Endothelial cell of umbilical vein (primary cell): ENCODE data around the gene GALT. TPM values are rescaled to one million over a fixed set of nuclear protein-coding genes. Genes with fewer than 3 reads are reported as not detected.

Source experiments
- Bru-seq: library from RNA; stranded (reverse); fragments of 400-500 nt; gene quantifications from one replicate; lab custom pipeline; 2021; lab: Mats Ljungman, UMichigan
- BruChase-seq, 2 experiments: library from RNA; stranded (reverse); fragments of 400-500 nt; gene quantifications; one replicate each; lab custom pipeline; 2021; lab: Mats Ljungman, UMichigan
- BruUV-seq: library from RNA; stranded (reverse); fragments of 400-500 nt; replicated peaks from 2 replicates; lab custom pipeline; 2021; lab: Mats Ljungman, UMichigan
- CTCF ChIA-PET: fragments of 300-600, 350-600 bp; sonication (Branson Sonifier 250); formaldehyde crosslinking; loops from one replicate; lab custom pipeline; 2021; ENCODE audit warnings: antibody characterized with exemption, inconsistent platforms; lab: Charles Lee
- POLR2A ChIA-PET: fragments of 300-600, 350-600 bp; sonication (Branson Sonifier 250); formaldehyde crosslinking; loops from one replicate; lab custom pipeline; 2021; ENCODE audit warnings: antibody characterized with exemption, inconsistent platforms; lab: Charles Lee
- DNase-seq: peaks from one replicate; pipeline ENCODE4 v3.0.0-alpha.2; 2011; ENCODE audit warnings: low read depth, low spot score
- FAIRE-seq: peaks from 2 replicates; lab custom pipeline; 2011; peaks lifted over from hg19 to GRCh38; lab: Jason Lieb, UNC
- H2AFZ ChIP-seq: 2 replicates; pipeline ENCODE4 v1.6.0; 2012; ENCODE audit warnings: low read depth, low read length, control low read depth, inconsistent platforms
- H3K27ac ChIP-seq: 2 replicates; pipeline ENCODE4 v1.5.1; 2011; ENCODE audit warnings: low read depth, mild to moderate bottlenecking, control low read depth, low read length, moderate library complexity; ENCODE audit not compliant: insufficient read depth
- H3K27me3 ChIP-seq, 2 experiments: 2 replicates each; pipeline versions ENCODE4 v1.6.0 to v1.6.1; 2011; ENCODE audit warnings: low read length in 2 of 2, mixed read lengths in 1 of 2; ENCODE audit not compliant: control insufficient read depth in 2 of 2, insufficient read depth in 2 of 2
- H3K36me3 ChIP-seq, 2 experiments: 2 replicates in 1 of 2; 3 replicates in 1 of 2; pipeline ENCODE4 v1.5.1; 2011; ENCODE audit warnings: low read length in 2 of 2, mild to moderate bottlenecking in 1 of 2, moderate library complexity in 1 of 2; ENCODE audit not compliant: control insufficient read depth in 2 of 2, insufficient read depth in 2 of 2; ENCODE audit errors: extremely low read depth in 1 of 2
- H3K4me1 ChIP-seq: 3 replicates; pipeline ENCODE4 v1.5.1; 2011; ENCODE audit warnings: mild to moderate bottlenecking, low read length; ENCODE audit not compliant: control insufficient read depth, insufficient read depth; ENCODE audit errors: extremely low read depth
- H3K4me2 ChIP-seq: 2 replicates; pipeline ENCODE4 v1.6.1; 2011; ENCODE audit warnings: low read length, control low read depth, mixed read lengths; ENCODE audit not compliant: insufficient read depth
- H3K4me3 ChIP-seq, 3 experiments: fragments of 200-600 bp in 1 of 3; sonication (generic), shearing (Covaris generic) in 1 of 3; replicated peaks in 1 of 3; 2 replicates each; pipeline ENCODE4 v1.5.1; 2011 to 2016; ENCODE audit warnings: control low read depth in 3 of 3, low read length in 3 of 3, mild to moderate bottlenecking in 2 of 3, inconsistent platforms in 1 of 3, low read depth in 1 of 3, moderate library complexity in 1 of 3; ENCODE audit not compliant: insufficient read depth in 1 of 3
- H3K79me2 ChIP-seq: 2 replicates; pipeline ENCODE4 v1.6.0; 2012; ENCODE audit warnings: low read length, inconsistent platforms; ENCODE audit not compliant: control insufficient read depth, insufficient read depth
- H3K9ac ChIP-seq: replicated peaks from 2 replicates; pipeline ENCODE3; 2011; ENCODE audit warnings: low read length, control low read depth; ENCODE audit not compliant: insufficient read depth; ENCODE audit errors: extremely low read depth
- H3K9me1 ChIP-seq: replicated peaks from 3 replicates; pipeline ENCODE4 v1.6.0; 2011; ENCODE audit warnings: mild to moderate bottlenecking, low read length; ENCODE audit not compliant: control insufficient read depth, insufficient read depth; ENCODE audit errors: extremely low read depth
- H3K9me3 ChIP-seq: replicated peaks from 2 replicates; pipeline ENCODE4 v1.5.1; 2012; ENCODE audit warnings: low read length, inconsistent platforms; ENCODE audit not compliant: control insufficient read depth, insufficient read depth
- H4K20me1 ChIP-seq: replicated peaks from 2 replicates; pipeline ENCODE3; 2011; ENCODE audit warnings: mild to moderate bottlenecking, low read length; ENCODE audit not compliant: control insufficient read depth, insufficient read depth; ENCODE audit errors: extremely low read depth
- CTCF ChIP-seq, 2 donors: IDR thresholded peaks; 1 replicate in 1 of 2; 2 replicates in 1 of 2; pipeline ENCODE4 v1.5.1; 2011; ENCODE audit warnings: low read length in 2 of 2, mild to moderate bottlenecking in 2 of 2, moderate library complexity in 2 of 2, control low read depth in 1 of 2, inconsistent platforms in 1 of 2, low read depth in 1 of 2; ENCODE audit not compliant: insufficient read depth in 1 of 2; ENCODE audit errors: extremely low read depth in 1 of 2
- EZH2 ChIP-seq: IDR thresholded peaks from 2 replicates; pipeline ENCODE4 v1.6.1; 2012; ENCODE audit warnings: borderline replicate concordance, low read depth, mild to moderate bottlenecking, moderate library complexity, low read length, inconsistent platforms; ENCODE audit not compliant: severe bottlenecking
- MAX ChIP-seq: IDR thresholded peaks from 2 replicates; pipeline ENCODE4 v1.6.1; 2011; ENCODE audit not compliant: insufficient read depth, insufficient read length
- MYC ChIP-seq: IDR thresholded peaks from one replicate; pipeline ENCODE4 v1.6.1; 2011; ENCODE audit warnings: mild to moderate bottlenecking, low read depth, low read length
- POLR2A ChIP-seq: IDR thresholded peaks from 2 replicates; pipeline ENCODE4 v1.6.1; 2012; ENCODE audit warnings: low read depth, mild to moderate bottlenecking, control low read depth, low read length
- POLR2AphosphoS5 ChIP-seq: IDR thresholded peaks from 2 replicates; pipeline ENCODE4 v1.6.1; 2012; ENCODE audit warnings: low read depth, mild to moderate bottlenecking, control low read depth, low read length, moderate library complexity; ENCODE audit not compliant: insufficient read depth
- dilution Hi-C: fragments of 300-500 bp; cut with MboI; formaldehyde crosslinking; loops from one replicate; pipeline ENCODE4 v1.15.0; 2019; ENCODE audit warnings: low sequenced_read_pairs; ENCODE audit not compliant: extremely low pct_ligation_motif_present
- intact Hi-C: fragments of 100-400 bp; cut with micrococcal nuclease; formaldehyde crosslinking; loops from one replicate; pipeline ENCODE4 v1.10.0; 2022
- long read RNA-seq: library from polyadenylated mRNA; stranded (forward); transcript quantifications from one replicate; pipeline ENCODE4 v2.0.0, GENCODE V29; 2021
- polyA minus RNA-seq, 3 experiments: library from RNA; depleted of rRNA, polyadenylated mRNA; stranded (reverse); fragments of >200 nt; gene quantifications; 1 replicate in 1 of 3; 2 replicates in 2 of 3; pipeline ENCODE4 v1.2.3, GENCODE V29; 2011
- polyA plus RNA-seq, 4 experiments: library from polyadenylated mRNA; depleted of rRNA in 3 of 4; stranded (reverse) in 3 of 4; unstranded in 1 of 4; fragments of >200 nt; gene quantifications; 2 replicates each; pipeline versions ENCODE4 v1.2.1 to v1.2.3, GENCODE V29; 2011 to 2012; ENCODE audit warnings: missing spikeins in 1 of 4
- total RNA-seq: library from RNA; stranded (reverse); gene quantifications from 2 replicates; pipeline ENCODE4 v1.2.3, GENCODE V29; 2021

The GALT gene
- 30.0 and 36.6 TPM in 2 replicates for total RNA-seq
- 58.5 and 61.3 TPM in 2 replicates for polyA plus RNA-seq
- 22.5 and 25.6 TPM in 2 replicates for polyA plus RNA-seq (2011; cell fraction: cytosol; rRNA removed)
- 240 and 284 TPM in 2 replicates for polyA plus RNA-seq (2011; cell fraction: nucleus; rRNA removed)
- 23.6 and 34.5 TPM in 2 replicates for polyA plus RNA-seq (2012)
- 29.7 and 32.3 TPM in 2 replicates for polyA minus RNA-seq
- polyA minus RNA-seq (2011; cell fraction: cytosol; rRNA and poly(A)+ RNA removed): 8.6 TPM
- polyA minus RNA-seq (2011; cell fraction: nucleus; rRNA and poly(A)+ RNA removed): 41.9 and 46.0 TPM in 2 replicates
- percentile 62 among the genes with signal in this experiment for Bru-seq, nascent RNA
- percentile 80 among the genes with signal in this experiment for BruChase-seq, experiment 1, labeled RNA remaining after a 6-hour chase
- percentile 71 among the genes with signal in this experiment for BruChase-seq, experiment 2, labeled RNA remaining after a 2-hour chase
- long read RNA-seq, transcript GALT-201 (11 exons, 1,768 nt): major isoform, 23 of 544 reads
- long read RNA-seq, partial matches to known transcripts: 491 of 544 reads
- long read RNA-seq, other reads (novel, unspliced or antisense): 26 of 544 reads

GRCh38 chr9:34646211-34647083, at the start of gene GALT:
TSS of gene GALT (plus strand) at chr9:34646675. CDS start at chr9:34646705, 30 bp downstream.
- peak; percentile 88 for DNase-seq
- H2AFZ ChIP-seq: peak within 1 kb of the TSS; percentile 98
- H3K4me3 ChIP-seq: peak within 1 kb of the TSS; percentile 53 to 78 (median 75)
- no peaks in the 10 kb centered on the region for H3K9me1 ChIP-seq
- peaks cover 17% of the 10 kb centered on the region for H3K4me1 ChIP-seq
- H3K79me2 ChIP-seq: peaks cover 6% of the 10 kb centered on the region
- no peaks in the 10 kb centered on the region for H3K9me3 ChIP-seq
- H3K4me2 ChIP-seq: peak within 1 kb of the TSS; percentile 82
- peak; percentile 93 for FAIRE-seq
- dilution Hi-C loops (no loop called here), intact Hi-C loops (loop anchor here (1.0 kb wide), 1 partner anchor 9 kb away; the partner anchor contains the start of gene SIGMAR1)
- peak within 1 kb of the TSS; percentile 41 for H3K27ac ChIP-seq
- no peaks in the 10 kb centered on the region for H3K27me3 ChIP-seq
- peaks cover 0 to 14% of the 10 kb centered on the region in 2 experiments for H3K36me3 ChIP-seq
- H4K20me1 ChIP-seq: no peaks in the 10 kb centered on the region
- POLR2A ChIA-PET: interaction anchor here (1.5 to 1.9 kb wide), 2 partner anchors 9 to 19 kb away, joined by 7 read pairs; partner anchors contain the start of gene SIGMAR1
- H3K9ac ChIP-seq: peak within 1 kb of the TSS; percentile 68
- TF ChIP-seq POLR2A (peak; percentile 51), EZH2 (no peak), POLR2AphosphoS5 (peak; percentile 71), CTCF (IDR thresholded peaks at IDR 0.05; ENCODE audit: extremely low read depth in 1 of 2, insufficient read depth in 1 of 2, low read depth in 1 of 2, low read length in 2 of 2) (peak in 1 of 2 donors; percentile 54), MAX (peak; percentile 93), MYC (no peak)
- CTCF ChIA-PET: interaction anchor here (0.7 to 2.2 kb wide), 11 partner anchors 9 to 56 kb away, joined by 3 to 21 read pairs (median 6); partner anchors contain the start of gene SIGMAR1
- BruUV-seq: no TSS peak
